ENCODE measurements around the gene SHMT2.

The SHMT2 gene

DNA sequence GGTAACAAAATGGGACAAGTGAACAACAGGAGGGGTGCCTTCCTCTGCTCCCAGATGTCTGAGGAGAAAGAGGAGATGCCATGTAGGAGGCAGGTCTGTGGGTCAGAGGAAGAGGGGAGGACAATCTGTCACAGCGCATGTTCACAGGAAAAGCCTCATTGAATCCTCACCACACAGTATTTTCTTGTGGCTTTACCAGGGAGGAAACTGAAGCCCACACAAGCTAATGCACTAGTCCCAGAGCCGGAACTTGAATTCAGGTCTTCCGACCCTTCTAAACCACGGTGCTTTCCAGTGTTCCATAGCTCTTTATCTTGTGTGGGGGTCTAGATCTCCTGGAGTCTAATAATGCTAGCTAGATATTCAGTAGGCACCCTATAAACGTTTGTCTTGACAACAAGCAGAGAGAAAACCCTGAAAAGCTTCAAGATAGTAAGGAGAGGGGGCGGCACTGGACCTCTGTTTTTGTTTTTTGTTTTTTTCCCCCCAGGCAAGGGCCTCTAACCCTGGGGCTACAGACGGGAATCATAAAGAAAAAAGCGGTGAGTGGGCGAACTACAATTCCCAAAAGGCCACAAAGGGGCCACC lies 371 bp upstream of the SHMT2 start:
- no peak for DNase-seq

DNA sequence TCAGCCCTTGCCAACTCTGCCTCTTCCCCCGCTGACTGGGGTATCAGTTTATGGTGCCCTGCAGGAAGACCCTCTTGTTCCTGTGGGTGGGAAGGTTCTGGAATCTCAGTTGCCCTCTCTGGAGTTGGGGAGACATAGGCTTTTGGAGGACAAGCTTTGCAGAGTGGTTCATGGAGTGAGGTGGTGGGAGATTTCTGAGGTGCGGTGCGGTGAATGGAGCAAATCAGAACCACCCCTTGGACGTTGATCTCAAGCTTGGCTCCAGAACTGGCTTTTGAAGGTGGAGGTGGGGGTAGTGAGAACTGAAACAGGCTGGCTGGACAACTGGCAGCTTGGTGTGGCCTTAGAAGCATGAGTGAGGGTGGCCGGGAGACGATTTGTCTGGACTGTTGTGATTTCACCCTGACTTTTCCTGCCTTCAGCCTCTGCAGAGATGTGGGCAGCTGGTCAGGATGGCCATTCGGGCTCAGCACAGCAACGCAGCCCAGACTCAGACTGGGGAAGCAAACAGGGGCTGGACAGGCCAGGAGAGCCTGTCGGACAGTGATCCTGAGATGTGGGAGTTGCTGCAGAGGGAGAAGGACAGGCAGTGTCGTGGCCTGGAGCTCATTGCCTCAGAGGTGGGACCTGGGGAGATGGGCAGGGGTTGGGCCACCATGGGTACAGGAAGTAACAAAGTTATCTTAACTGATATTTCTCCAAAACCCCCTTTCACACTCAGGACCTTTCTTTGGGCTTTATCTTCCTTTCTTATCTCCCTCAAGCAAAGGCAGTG lies 1.1 kb downstream of the SHMT2 start:
- DNase-seq: no peak

DNA sequence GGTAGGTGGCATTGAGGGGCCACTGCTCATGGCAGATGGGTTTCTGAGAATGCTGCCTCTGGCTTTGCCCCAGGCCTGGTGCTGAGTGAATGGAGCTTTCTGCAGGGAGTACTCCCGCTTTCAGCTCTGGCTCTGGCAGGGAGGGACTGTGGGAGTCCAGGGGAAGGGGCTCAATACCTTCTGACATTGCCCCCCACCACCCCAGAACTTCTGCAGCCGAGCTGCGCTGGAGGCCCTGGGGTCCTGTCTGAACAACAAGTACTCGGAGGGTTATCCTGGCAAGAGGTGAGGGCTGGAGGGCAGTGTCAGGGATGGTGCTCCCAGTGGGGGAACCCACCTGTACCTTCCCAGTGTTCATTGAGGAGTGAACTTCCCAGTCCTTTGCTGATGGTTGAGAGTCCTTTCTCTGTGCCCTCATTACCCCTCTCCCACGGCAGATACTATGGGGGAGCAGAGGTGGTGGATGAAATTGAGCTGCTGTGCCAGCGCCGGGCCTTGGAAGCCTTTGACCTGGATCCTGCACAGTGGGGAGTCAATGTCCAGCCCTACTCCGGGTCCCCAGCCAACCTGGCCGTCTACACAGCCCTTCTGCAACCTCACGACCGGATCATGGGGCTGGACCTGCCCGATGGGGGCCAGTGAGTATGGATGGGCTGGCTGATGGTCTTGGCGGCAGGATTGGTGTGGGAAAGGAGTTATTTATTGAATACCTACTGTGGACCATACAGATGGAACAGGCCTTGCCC lies 1.9 kb downstream of the SHMT2 start:
- no peak for DNase-seq

DNA sequence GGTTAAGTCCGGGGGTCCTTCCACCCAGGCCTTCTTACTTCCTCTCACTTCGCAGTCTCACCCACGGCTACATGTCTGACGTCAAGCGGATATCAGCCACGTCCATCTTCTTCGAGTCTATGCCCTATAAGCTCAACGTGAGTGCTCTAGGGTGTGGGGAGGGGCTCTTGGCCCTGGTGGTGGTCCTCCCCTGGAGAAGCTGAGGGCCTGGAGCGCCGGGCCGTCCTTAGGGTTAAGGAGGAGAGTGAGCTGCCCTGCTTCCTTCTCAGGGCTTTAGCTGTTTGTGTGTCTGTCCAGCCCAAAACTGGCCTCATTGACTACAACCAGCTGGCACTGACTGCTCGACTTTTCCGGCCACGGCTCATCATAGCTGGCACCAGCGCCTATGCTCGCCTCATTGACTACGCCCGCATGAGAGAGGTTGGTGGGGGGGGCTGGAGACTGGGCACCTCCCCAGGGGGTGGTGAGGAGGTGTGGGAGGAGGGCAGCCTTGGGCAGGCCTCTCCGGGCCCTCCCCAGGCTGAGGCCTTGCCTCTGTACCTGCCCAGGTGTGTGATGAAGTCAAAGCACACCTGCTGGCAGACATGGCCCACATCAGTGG lies 2.7 kb downstream of the SHMT2 start:
- DNase-seq: no peak

DNA sequence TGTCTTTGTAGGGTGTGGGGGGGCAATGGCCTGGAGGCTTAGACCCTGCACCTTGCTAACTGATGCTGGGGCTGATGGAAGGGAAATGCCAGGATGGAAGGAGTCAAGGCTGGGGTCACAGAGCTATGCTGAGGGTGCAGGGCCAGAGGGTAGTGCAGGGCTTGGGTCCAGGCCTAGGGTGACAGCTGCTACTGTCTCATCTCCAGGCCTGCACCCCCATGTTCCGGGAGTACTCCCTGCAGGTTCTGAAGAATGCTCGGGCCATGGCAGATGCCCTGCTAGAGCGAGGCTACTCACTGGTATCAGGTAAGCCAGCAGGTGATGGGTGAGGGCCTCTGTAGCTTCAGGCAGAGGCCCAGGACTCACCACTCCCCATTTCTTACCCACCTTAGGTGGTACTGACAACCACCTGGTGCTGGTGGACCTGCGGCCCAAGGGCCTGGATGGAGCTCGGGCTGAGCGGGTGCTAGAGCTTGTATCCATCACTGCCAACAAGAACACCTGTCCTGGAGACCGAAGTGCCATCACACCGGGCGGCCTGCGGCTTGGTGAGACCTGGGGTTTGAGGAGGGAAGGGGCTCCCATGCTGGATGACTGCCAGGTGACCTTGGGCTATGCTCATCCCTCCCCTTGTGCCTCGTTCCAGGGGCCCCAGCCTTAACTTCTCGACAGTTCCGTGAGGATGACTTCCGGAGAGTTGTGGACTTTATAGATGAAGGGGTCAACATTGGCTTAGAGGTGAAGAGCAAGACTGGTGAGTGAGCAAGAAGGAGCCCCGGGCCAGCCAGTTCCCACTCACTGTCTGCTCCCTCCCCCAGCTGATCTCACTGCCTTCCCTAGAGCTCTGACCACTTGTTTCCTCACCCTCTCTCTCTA lies 4.1 kb downstream of the SHMT2 start:
- DNase-seq: no peak

DNA sequence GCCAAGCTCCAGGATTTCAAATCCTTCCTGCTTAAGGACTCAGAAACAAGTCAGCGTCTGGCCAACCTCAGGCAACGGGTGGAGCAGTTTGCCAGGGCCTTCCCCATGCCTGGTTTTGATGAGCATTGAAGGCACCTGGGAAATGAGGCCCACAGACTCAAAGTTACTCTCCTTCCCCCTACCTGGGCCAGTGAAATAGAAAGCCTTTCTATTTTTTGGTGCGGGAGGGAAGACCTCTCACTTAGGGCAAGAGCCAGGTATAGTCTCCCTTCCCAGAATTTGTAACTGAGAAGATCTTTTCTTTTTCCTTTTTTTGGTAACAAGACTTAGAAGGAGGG lies 4.7 kb downstream of the SHMT2 start:
- DNase-seq: no peak

DNA sequence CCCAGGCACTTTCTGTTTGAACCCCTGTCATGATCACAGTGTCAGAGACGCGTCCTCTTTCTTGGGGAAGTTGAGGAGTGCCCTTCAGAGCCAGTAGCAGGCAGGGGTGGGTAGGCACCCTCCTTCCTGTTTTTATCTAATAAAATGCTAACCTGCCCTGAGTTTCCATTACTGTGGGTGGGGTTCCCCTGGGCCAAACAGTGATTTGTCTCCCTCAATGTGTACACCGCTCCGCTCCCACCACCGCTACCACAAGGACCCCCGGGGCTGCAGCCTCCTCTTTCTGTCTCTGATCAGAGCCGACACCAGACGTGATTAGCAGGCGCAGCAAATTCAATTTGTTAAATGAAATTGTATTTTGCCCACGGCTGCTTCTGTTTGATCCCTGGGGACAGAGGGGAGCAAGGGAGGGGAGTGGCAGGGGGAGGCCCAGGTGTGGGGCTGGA lies 5.1 kb downstream of the SHMT2 start:
- no peak for DNase-seq

DNA sequence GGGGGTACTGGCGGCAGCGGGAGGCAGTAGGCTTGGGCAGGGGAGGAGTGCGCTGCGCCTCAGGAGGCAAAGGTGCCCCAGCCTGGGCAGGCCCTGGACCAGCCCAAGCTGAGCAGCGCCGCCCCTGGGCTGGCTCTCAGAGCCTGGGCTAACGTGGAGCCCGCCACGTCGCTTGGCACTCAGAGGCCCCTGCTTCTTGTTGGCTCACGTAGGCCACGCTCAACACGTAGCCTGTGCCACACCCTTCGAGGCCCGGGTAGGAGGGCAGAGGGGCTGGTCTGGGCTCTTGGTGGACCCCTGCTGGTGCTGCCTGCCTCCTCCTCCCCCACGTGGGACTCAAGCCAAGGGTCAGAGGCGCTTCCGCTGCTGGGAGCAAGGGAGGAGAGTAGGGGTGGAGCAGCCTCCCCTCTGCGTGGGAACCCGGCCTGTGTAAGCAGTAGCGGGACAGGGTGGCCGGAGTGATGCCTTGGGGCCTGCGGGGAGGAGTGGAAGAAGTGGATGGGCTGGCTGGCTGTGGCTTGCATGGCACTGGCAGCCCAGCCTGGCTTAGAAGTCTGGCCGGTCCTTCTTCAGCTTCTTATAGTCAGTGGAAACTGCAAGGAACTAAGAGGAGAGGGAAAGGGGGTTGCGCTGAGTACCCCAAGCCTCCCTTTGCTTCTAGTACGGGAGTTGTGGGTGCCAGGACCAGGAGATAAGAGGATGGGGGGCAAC lies 5.7 kb downstream of the SHMT2 start:
- DNase-seq: no peak

DNA sequence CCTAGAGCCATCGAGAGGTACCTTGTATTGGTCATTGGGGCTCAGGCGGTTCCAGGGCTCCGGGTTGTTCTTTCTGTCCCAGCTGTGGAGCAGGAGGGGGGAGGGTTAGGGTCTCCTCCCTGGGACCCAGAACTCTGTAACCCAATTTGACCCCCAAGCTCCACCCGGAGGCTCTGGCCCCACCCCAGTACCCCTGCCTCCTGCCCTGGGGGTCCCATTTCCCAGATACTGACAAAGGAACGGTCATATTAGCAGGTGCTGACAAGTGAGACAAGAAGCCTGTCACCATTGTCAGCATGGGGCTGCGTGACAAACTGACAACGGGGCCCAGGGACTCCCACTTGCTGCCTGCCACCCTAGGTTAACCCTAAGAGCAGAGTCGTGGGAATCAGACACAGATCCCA lies 6.2 kb downstream of the SHMT2 start:
- DNase-seq: no peak

DNA sequence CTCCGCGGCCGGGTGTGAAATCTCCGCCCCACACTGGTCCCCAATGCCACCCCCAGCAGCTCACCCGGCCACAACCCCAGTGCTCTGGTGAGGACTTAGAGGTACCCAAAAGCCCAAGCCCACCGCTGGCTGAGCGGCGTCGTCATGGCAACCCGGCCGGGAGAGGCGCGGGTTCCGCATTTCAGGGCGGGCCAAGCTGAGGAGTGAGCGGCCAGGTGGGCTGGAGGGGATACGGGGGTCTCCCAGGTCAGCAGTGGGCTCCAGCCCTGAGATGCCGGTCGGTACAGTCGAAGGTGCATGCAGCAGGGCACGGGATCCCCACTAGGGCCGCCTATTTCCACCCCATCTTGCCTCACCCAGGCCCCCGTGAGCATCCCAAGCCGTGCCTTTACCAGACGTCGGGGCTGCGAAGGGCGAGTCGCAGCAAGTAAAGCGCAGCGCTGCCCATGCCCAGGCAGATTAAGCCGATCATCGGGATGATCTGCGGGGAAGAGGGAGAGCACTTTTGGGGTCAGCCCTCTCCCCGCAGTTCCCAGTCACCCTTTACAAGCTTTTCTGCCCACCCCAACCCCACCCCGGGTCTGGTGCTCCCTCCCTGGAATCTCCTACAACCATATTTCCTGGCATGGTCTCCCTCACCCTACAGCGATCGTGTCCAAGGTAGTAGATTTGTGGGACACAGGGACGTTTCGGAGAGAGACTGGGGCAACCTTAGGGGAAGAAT lies 6.9 kb downstream of the SHMT2 start:
- no peak for DNase-seq

DNA sequence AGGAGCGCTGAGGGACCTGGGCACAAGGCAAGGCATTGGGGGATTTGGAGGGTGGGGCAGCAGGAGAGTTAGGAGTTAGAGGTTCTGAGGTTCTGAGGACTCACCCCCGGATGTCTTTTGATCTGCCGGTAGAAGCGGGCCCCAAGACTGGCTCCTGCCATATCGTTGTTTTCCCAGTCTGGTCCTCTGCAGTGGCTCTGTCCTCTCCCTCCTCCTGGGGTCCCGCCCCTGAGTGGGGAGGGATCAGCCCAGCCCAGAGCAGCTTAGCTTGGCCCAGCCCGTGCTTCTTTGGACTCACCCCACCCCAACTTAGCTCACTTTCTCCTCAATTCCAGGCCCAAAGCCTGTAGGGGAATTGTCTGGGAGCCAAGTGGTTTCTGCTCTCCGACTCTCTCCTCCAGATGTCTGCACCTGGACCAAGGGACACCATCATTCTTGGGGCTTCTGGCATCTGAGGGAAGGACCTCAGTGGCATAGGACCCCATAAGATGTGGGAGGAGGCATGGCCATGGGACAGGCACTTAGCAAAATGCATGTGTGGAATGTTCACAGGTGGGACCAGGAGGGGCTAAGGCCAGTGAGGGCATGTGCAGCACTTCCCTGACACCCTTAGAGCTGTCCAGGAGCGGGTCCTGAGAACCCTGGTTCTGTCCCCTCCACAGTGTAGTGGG lies 7.5 kb downstream of the SHMT2 start:
- no peak for DNase-seq

DNA sequence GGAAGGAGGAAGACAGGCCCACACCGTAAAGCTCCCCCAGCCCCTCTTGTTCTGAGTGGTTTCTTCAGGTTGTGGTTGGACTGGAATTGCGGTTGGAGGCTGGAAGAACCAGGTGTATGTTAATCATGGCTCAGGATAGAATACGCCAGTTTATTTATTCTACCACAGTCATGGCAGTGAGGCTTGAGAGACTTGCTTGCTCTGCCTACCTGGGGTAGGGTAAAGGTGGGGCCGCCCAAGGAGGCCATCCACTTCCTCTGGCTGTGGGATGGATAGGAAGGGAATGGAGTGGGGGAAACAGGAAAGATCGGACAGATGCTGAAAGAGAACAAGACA lies 8.1 kb downstream of the SHMT2 start:
- DNase-seq: peak; percentile 66 to 67

DNA sequence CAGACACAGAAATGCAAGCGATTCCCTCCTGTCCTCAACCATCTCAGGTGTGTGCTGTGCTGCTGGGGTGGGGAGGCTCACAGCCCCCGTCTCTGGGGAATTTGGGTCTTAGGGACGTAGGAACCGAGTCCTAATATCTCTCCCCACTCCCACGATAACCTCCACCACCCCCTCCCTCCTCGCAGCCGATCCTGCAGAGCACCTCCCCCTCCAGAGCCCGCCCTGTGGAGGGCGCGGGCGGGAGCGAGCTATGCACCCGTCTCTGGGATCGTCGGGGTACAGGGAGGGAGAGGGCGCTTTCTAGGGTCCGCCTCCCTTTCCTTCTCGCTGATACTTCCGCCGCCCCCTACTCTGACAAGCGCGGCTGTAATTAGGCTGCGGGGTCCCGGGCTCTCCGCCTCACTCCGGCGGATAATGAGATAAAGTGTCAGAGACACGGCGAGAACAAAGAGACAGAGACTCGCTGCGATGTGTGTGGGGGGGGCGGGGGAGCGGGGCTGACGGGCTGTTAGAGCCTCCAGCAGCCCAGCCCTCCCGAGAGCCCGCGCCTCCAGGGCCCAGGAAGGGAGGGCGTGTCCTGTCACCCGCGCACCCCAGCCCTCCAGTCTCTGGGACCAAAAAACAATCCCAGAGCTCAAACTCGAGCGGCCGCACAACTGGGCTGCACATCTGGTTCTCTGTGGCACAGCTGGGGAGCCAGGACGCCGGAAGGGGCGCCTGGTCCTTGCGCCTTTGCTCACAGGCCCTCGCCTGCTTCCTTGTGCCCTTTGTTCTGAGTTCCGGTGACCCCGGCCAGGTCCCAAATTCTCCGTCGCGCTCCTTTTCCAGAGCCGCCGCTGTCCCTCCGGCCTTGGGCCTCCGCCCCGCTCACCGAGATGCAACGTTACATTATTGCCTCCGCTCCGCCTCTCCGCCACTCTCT lies 8.7 kb downstream of the SHMT2 start:
- DNase-seq: peak; percentile 58 to 64

DNA sequence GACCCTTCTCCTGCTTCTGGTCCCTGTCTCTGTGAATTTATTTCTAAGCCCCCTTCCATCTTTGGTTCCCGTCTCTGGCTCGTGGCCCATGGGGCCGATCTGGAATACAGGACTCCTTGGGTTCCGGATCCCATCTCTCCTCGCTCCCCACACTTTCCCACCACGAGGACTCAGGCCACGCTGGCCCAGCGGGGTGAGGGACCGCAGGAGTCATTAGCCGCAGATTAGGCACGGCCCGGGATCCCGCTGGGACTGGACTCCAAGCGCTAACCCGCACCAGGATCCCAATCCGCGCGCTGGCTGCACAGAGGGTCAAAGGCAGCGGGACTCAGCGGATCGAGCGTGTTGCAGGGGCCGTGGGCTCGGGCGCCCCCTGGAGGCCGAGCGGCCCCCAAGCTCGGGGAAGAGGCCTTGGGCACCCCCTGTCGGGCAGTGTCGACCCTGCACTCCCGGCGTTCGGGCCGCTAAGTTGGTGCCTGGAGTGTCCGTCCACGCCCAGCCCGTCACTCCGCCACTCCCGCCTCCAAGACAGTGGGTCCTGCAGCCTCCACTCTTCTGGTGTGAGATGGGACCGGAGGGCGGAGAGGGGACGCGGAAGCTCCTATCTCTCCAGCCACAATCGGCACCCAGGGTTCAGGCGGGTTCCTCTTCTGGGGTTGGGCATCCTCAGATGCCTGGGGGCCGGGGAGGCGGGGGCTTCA lies 9.5 kb downstream of the SHMT2 start:
- peak; percentile 89 to 90 for DNase-seq

DNA sequence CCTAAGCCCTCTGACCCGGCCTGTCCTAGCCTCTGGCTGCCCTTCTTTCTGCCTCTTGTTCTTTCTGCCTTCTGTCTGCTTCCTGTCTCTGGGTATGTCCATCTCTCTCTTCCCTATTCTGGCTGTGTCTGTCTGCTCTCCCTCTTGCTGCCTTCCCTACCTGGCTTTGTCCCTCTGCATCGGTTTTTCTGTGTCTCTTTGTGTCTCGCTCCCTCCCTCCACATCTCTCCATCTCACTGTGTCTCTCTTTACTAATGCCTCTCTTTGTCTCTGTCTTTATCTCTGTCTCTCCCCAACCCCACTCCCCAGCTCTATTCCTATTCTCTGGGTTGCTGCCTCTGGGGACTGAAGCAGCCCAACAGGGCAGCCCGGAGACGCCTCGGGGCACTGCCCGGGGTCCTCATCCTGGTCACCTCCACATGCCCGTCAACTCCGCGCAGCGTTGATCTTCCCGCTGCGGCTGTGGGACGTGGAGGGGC lies 10.1 kb downstream of the SHMT2 start:
- peak in 1 of 2 experiments; percentile 80 for DNase-seq

DNA sequence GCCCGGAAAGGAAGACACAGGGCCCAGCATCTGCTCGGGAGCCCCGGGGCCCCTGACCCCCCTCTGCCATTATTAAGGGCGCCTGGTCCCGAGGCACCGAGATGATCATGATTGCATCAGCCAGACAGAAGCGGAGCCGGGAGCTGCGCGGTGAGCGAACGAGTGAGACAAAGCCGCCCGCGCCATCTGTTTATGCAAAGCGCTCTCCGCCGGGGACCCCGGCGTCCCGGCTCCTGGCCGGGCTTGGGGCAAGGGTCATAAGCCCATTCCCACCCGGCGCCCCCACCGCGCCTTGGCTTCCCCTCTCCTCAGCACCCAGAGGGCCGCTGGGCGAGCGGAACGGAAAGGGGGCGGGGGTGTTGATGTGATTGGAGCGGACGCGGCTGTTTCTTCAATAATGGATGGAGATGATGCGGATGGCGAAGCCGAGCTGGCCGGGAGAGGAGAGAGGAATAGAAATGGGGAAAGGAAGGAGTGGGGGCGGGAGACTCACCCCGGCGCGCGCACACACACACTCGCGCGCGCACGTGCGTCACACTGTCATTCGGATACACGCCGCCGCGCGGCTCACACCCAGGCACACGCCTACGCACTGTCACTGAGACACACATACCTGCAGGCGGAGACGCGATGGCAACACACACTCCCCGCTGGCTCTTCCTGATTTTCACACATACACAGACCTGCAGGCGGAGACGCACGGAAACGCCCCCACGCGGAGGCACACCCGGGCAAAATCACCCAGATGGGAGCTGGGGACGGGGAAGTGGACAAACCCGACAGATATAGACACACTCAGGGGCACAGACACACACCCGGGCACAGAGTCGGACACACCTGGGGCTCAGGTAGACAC lies 10.8 kb downstream of the SHMT2 start:
- peak; percentile 60 to 71 for DNase-seq

DNA sequence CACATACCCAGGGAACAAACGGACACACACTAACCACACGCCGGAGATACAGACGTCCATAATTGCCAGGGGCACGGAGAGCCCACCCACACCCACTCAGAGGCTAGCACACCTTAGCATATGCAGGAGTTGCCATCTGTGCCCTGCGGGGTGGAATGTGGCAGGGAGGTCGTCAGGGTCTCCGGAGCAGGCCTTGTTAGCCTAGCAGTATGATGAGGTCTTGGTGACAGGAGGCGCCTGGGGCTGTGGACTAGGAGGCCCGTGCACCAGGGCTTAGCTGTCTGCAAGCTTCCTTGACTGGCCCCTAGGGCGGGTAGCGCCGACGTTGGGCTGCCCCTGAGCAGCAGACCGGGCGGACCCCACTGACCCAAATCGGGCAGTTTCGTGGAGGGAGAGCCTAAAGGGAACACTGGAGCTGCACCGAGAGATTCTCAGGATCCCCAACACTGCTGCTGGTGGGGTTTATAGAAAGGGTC lies 11.5 kb downstream of the SHMT2 start:
- DNase-seq: no peak
